ENCODE data around the gene TCERG1L. TPM values are rescaled to one million over a fixed set of nuclear protein-coding genes. Genes with fewer than 3 reads are reported as not detected.

The TCERG1L gene
- total RNA-seq, 1 experiment from 2014 or later, result 1.5 TPM

DNA sequence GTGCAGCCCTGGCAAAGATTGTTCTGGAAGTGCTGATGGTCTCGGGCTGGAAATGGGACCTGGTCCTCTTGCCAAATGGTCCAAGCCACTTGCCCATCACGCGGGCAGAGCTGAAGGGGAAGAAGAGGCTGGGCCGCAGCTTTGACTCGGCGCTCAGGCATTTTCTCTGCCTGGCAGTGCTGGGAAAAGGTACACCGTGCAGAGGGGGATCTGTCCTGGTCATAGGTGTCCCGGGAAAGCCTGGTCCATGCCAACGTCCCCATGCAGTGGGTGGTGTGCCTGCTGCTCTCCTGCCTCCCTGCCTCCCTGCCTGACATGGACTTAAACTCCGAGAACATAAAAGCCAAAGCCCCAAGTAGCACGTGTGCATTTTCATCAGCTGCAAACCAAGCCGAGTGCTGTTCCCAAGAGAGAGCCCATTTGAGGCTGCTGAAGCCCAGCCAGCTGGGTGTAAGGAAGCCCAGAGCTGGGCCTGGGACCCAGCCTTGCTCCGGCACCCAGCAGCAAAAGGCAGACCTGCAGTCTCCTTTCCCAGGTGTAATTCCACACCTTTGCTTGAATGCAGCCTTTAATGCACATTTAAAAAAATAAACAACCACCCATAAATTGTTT is 72.7 kb downstream of the TCERG1L start:
- no peak overlapping the region for H3K4me3 Mint-ChIP-seq
- H3K4me1 Mint-ChIP-seq, result no peaks in the 10 kb centered on the region
- ChIA-PET POLR2A (no interaction called here), CTCF (no interaction called here)
- no peak for DNase-seq (ENCODE audit: low spot score)
- peaks cover 69% of the 10 kb centered on the region for H3K36me3 Mint-ChIP-seq
- TF ChIP-seq MXD4 (CRISPR knock-in tag; IDR thresholded peaks at IDR 0.05; ENCODE audit: borderline replicate concordance) (no peak), EMX1 (CRISPR knock-in tag; IDR thresholded peaks at IDR 0.05) (no peak), SP1 (CRISPR knock-in tag; conservative IDR thresholded peaks at IDR 0.05) (no peak), TP53 (CRISPR knock-in tag; IDR thresholded peaks at IDR 0.05) (no peak)
- TF ChIP-seq, protein P1, sequence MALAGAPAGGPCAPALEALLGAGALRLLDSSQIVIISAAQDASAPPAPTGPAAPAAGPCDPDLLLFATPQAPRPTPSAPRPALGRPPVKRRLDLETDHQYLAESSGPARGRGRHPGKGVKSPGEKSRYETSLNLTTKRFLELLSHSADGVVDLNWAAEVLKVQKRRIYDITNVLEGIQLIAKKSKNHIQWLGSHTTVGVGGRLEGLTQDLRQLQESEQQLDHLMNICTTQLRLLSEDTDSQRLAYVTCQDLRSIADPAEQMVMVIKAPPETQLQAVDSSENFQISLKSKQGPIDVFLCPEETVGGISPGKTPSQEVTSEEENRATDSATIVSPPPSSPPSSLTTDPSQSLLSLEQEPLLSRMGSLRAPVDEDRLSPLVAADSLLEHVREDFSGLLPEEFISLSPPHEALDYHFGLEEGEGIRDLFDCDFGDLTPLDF (CRISPR knock-in tag; IDR thresholded peaks at IDR 0.05), result no peak
- TF ChIP-seq, protein P2, sequence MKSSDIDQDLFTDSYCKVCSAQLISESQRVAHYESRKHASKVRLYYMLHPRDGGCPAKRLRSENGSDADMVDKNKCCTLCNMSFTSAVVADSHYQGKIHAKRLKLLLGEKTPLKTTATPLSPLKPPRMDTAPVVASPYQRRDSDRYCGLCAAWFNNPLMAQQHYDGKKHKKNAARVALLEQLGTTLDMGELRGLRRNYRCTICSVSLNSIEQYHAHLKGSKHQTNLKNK (CRISPR knock-in tag; IDR thresholded peaks at IDR 0.05), result no peak
- no peak for ATAC-seq
- peaks cover 13% of the 10 kb centered on the region for H3K27me3 Mint-ChIP-seq (ENCODE audit: low read depth)
- H3K27ac Mint-ChIP-seq, result no peak overlapping the region
- peaks cover 70% of the 10 kb centered on the region for H3K9me3 Mint-ChIP-seq

DNA sequence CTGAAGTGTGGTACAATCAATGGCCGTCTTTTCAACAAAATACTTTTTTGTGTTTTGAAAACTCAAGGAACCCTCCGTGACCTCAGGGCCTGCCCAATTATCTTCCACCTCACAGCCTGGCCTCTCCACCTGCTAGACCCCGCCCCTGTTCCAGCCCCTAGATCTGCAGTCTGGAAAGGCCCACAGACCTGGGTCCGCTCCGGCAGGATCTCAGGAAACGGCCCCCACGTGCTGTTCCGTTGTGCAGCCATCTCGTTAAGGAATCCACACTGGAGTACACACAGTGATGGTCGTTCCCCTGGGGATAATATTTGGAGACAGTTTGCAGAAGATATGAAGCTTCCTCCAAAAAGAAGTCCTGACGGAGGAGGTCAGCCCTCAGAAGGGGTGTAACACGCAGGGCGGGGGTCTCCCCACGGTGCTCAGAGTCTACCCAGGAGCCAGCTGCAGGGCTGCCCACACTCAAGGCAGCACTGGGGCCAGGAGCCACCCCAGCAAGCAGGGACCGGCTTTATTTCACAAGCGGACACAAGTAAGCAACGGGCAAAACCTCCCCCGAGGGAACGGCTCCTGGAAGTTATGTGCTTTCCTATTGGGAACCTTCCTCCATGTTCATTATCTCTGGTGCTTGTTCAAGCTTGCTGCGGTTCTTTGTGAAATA is 73.4 kb downstream of the TCERG1L start:
- H3K4me1 Mint-ChIP-seq, result no peaks in the 10 kb centered on the region
- DNase-seq (ENCODE audit: low spot score) (no peak), ATAC-seq (no peak)
- H3K4me3 Mint-ChIP-seq, result no peak overlapping the region
- POLR2A ChIA-PET, result no interaction called here
- TF ChIP-seq RORB (CRISPR knock-in tag; IDR thresholded peaks at IDR 0.05) (no peak), SOX15 (CRISPR knock-in tag; IDR thresholded peaks at IDR 0.05) (no peak), NR1H2 (CRISPR knock-in tag; IDR thresholded peaks at IDR 0.05) (no peak), IRF2 (CRISPR knock-in tag; IDR thresholded peaks at IDR 0.05; ENCODE audit: borderline replicate concordance, low read depth) (no peak), ATF1 (CRISPR knock-in tag; IDR thresholded peaks at IDR 0.05) (no peak), NFYB (CRISPR knock-in tag; conservative IDR thresholded peaks at IDR 0.05; ENCODE audit: low read depth) (no peak), ZNF317 (CRISPR knock-in tag; IDR thresholded peaks at IDR 0.05; ENCODE audit: borderline replicate concordance, low read depth) (no peak), ZBTB21 (CRISPR knock-in tag; IDR thresholded peaks at IDR 0.05; ENCODE audit: borderline replicate concordance) (no peak), FOXP1 (CRISPR knock-in tag; IDR thresholded peaks at IDR 0.05; ENCODE audit: borderline replicate concordance) (no peak), ZNF396 (CRISPR knock-in tag; IDR thresholded peaks at IDR 0.05; ENCODE audit: borderline replicate concordance) (no peak), CREB1 (CRISPR knock-in tag; IDR thresholded peaks at IDR 0.05) (no peak), ZNF423 (CRISPR knock-in tag; IDR thresholded peaks at IDR 0.05) (no peak), ZNF671 (CRISPR knock-in tag; IDR thresholded peaks at IDR 0.05) (no peak), FOXJ3 (CRISPR knock-in tag; IDR thresholded peaks at IDR 0.05; ENCODE audit: borderline replicate concordance) (no peak), OVOL2 (CRISPR knock-in tag; IDR thresholded peaks at IDR 0.05; ENCODE audit: borderline replicate concordance) (no peak)
- TF ChIP-seq, protein P3, sequence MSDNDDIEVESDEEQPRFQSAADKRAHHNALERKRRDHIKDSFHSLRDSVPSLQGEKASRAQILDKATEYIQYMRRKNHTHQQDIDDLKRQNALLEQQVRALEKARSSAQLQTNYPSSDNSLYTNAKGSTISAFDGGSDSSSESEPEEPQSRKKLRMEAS (CRISPR knock-in tag; IDR thresholded peaks at IDR 0.05), result no peak
- TF ChIP-seq, protein P4, sequence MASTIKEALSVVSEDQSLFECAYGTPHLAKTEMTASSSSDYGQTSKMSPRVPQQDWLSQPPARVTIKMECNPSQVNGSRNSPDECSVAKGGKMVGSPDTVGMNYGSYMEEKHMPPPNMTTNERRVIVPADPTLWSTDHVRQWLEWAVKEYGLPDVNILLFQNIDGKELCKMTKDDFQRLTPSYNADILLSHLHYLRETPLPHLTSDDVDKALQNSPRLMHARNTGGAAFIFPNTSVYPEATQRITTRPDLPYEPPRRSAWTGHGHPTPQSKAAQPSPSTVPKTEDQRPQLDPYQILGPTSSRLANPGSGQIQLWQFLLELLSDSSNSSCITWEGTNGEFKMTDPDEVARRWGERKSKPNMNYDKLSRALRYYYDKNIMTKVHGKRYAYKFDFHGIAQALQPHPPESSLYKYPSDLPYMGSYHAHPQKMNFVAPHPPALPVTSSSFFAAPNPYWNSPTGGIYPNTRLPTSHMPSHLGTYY (CRISPR knock-in tag; IDR thresholded peaks at IDR 0.05), result no peak
- TF ChIP-seq, protein P5, sequence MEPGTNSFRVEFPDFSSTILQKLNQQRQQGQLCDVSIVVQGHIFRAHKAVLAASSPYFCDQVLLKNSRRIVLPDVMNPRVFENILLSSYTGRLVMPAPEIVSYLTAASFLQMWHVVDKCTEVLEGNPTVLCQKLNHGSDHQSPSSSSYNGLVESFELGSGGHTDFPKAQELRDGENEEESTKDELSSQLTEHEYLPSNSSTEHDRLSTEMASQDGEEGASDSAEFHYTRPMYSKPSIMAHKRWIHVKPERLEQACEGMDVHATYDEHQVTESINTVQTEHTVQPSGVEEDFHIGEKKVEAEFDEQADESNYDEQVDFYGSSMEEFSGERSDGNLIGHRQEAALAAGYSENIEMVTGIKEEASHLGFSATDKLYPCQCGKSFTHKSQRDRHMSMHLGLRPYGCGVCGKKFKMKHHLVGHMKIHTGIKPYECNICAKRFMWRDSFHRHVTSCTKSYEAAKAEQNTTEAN (CRISPR knock-in tag; IDR thresholded peaks at IDR 0.05), result no peak
- TF ChIP-seq, protein P6, sequence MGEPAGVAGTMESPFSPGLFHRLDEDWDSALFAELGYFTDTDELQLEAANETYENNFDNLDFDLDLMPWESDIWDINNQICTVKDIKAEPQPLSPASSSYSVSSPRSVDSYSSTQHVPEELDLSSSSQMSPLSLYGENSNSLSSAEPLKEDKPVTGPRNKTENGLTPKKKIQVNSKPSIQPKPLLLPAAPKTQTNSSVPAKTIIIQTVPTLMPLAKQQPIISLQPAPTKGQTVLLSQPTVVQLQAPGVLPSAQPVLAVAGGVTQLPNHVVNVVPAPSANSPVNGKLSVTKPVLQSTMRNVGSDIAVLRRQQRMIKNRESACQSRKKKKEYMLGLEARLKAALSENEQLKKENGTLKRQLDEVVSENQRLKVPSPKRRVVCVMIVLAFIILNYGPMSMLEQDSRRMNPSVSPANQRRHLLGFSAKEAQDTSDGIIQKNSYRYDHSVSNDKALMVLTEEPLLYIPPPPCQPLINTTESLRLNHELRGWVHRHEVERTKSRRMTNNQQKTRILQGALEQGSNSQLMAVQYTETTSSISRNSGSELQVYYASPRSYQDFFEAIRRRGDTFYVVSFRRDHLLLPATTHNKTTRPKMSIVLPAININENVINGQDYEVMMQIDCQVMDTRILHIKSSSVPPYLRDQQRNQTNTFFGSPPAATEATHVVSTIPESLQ (CRISPR knock-in tag; IDR thresholded peaks at IDR 0.05), result no peak
- TF ChIP-seq, protein P7, sequence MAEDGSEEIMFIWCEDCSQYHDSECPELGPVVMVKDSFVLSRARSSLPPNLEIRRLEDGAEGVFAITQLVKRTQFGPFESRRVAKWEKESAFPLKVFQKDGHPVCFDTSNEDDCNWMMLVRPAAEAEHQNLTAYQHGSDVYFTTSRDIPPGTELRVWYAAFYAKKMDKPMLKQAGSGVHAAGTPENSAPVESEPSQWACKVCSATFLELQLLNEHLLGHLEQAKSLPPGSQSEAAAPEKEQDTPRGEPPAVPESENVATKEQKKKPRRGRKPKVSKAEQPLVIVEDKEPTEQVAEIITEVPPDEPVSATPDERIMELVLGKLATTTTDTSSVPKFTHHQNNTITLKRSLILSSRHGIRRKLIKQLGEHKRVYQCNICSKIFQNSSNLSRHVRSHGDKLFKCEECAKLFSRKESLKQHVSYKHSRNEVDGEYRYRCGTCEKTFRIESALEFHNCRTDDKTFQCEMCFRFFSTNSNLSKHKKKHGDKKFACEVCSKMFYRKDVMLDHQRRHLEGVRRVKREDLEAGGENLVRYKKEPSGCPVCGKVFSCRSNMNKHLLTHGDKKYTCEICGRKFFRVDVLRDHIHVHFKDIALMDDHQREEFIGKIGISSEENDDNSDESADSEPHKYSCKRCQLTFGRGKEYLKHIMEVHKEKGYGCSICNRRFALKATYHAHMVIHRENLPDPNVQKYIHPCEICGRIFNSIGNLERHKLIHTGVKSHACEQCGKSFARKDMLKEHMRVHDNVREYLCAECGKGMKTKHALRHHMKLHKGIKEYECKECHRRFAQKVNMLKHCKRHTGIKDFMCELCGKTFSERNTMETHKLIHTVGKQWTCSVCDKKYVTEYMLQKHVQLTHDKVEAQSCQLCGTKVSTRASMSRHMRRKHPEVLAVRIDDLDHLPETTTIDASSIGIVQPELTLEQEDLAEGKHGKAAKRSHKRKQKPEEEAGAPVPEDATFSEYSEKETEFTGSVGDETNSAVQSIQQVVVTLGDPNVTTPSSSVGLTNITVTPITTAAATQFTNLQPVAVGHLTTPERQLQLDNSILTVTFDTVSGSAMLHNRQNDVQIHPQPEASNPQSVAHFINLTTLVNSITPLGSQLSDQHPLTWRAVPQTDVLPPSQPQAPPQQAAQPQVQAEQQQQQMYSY (CRISPR knock-in tag; IDR thresholded peaks at IDR 0.05), result no peak
- H3K36me3 Mint-ChIP-seq, result peaks cover 68% of the 10 kb centered on the region
- H3K27me3 Mint-ChIP-seq (ENCODE audit: low read depth), result peaks cover 14% of the 10 kb centered on the region
- no peak overlapping the region for H3K27ac Mint-ChIP-seq
- H3K9me3 Mint-ChIP-seq, result peaks cover 71% of the 10 kb centered on the region
- CTCF ChIA-PET, result no interaction called here

All from WTC11 (cell line).